Neuron (in vitro differentiated cells): ENCODE results near the gene SYNGAP1.

Experiments
- H2AFZ ChIP-seq: one replicate; pipeline ENCODE4 v1.6.1; 2013; ENCODE audit warnings: low read depth, mild to moderate bottlenecking, inconsistent platforms, low read length, moderate library complexity
- H3K27me3 ChIP-seq: one replicate; pipeline ENCODE4 v1.6.1; 2013; ENCODE audit warnings: low read length; ENCODE audit not compliant: insufficient read depth
- H3K36me3 ChIP-seq: one replicate; pipeline ENCODE4 v1.6.1; 2013; ENCODE audit warnings: low read length; ENCODE audit not compliant: insufficient read depth
- H3K4me1 ChIP-seq: one replicate; pipeline ENCODE4 v1.6.1; 2013; ENCODE audit warnings: low read length; ENCODE audit not compliant: insufficient read depth
- H3K4me3 ChIP-seq: 2 replicates; pipeline ENCODE4 v1.5.1; 2013; ENCODE audit warnings: mild to moderate bottlenecking, low read length, moderate library complexity
- H3K9me3 ChIP-seq: one replicate; pipeline ENCODE4 v1.6.1; 2013; ENCODE audit warnings: low read length

Gene SYNGAP1

DNA sequence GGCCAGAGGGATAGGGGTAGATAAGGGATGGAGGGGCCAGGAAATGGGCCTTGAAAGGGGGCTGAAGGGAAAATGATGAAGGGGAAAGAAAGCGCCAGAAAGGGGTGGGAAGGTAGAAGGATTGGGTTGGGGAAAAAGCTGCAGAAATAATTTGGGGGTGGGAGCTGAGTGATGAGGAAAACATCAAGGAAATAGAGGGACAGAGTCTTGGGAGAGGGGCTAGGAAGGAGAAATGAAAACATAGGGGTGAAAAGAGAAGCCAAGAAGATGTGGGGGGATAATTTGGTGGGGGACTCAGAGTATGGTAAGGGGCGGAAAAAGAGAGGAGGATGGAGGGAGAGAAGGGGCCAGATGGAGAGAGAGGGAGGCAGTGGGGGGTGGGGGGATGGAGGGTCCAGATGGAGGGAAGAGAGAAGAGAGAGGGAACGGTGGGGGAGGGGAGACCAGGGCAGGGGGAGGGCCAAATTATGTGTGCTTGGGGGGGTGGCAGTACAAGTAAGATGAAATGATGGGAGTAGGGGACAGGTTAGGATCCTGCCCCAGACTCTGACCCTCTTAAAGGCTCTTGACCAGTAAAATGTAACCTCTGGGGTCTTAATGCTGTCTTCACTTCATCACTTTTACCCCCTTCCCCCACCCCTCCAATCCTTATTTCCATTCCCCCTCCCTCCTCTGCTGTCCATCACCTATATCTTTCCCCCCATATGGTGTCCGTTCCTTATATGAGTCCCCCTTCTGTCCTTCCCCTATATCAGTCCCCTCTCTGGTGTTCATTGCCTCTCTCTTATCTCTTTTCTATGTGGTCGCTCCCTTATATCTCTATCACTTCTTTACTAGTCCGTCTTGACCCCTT lies 852 bp downstream of the SYNGAP1 start:
- H3K36me3 ChIP-seq, result peaks cover 7% of the 10 kb centered on the region
- H3K4me3 ChIP-seq, result peak overlapping the region; percentile 74
- no peaks in the 10 kb centered on the region for H3K9me3 ChIP-seq
- H3K27me3 ChIP-seq, result no peaks in the 10 kb centered on the region
- no peak overlapping the region for H2AFZ ChIP-seq
- peaks cover 57% of the 10 kb centered on the region for H3K4me1 ChIP-seq

- Histone ChIP-seq H3K4me1 (peaks cover 55% of the 10 kb centered on the region), H3K36me3 (peaks cover 4% of the 10 kb centered on the region), H3K4me3 (peak overlapping the region; percentile 74), H2AFZ (no peak overlapping the region), H3K27me3 (no peaks in the 10 kb centered on the region), H3K9me3 (no peaks in the 10 kb centered on the region)
Measured at GRCh38 chr6:33421344-33421643, 1.4 kb downstream of the SYNGAP1 start.

DNA sequence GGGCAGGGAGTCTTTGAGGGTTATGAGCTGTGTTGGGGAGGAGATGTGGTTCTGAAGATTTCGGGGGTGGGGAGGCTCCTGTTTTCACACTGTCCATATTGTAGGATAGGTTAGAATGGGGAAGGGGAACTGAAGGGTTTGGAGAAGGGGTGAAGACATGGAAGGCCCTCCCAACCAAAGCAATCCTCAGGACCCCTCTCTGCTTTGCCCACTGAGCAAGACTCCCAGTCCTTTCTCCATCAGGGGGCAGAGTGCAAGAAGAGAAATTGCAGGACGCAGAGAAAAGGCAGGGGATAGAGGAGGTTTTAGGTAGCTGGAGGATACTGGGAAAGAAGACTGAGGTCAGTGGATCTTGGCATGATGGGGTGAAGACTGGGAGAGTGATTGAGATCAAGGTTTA lies 3.9 kb downstream of the SYNGAP1 start:
- Histone ChIP-seq H2AFZ (no peak overlapping the region), H3K36me3 (peaks cover 4% of the 10 kb centered on the region), H3K4me3 (no peak overlapping the region), H3K4me1 (peaks cover 58% of the 10 kb centered on the region), H3K27me3 (no peaks in the 10 kb centered on the region), H3K9me3 (no peaks in the 10 kb centered on the region)

DNA sequence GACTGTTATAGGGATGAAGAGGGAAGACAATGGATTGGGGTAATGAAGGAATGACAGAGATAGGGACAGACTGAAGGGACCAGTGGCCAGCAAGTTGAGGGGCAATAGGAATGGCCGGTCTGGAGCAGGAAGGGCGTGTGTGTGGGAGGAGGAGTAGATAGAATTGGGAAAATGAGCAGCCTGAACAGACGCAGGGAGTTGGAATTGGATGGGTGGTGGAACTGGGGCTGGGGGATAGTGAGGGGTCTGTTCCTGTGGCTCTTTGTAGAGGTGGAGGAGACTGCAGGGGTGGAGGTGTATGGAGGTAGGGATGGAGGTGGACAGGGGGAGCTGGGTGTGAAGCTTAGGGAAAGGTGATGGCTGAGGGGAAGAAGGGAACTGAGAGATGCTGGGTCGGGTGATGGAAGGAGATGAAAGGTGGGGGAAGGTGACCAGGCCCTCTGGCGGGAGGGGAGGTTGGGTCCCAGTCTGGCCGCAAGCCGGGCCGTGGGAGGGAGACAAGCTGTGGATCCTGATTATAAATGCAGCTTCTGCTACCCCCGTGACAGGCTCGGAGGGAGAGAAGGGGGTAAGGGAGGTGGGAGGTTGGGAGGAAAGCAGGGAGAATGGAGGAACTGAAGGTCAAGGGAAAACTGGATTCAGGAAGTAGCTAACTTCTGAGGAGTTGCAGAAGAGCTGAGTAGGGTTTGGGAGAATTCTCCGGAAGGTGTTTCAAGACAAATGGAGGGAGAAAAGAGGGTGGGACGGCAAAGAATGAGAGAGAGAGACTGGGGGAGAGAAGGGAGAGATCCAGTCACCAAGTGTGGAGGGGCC lies 5.2 kb downstream of the SYNGAP1 start:
- Histone ChIP-seq H3K4me3 (peak overlapping the region; percentile 62), H3K4me1 (peaks cover 61% of the 10 kb centered on the region), H3K27me3 (no peaks in the 10 kb centered on the region), H3K36me3 (peaks cover 4% of the 10 kb centered on the region), H2AFZ (no peak overlapping the region), H3K9me3 (no peaks in the 10 kb centered on the region)

DNA sequence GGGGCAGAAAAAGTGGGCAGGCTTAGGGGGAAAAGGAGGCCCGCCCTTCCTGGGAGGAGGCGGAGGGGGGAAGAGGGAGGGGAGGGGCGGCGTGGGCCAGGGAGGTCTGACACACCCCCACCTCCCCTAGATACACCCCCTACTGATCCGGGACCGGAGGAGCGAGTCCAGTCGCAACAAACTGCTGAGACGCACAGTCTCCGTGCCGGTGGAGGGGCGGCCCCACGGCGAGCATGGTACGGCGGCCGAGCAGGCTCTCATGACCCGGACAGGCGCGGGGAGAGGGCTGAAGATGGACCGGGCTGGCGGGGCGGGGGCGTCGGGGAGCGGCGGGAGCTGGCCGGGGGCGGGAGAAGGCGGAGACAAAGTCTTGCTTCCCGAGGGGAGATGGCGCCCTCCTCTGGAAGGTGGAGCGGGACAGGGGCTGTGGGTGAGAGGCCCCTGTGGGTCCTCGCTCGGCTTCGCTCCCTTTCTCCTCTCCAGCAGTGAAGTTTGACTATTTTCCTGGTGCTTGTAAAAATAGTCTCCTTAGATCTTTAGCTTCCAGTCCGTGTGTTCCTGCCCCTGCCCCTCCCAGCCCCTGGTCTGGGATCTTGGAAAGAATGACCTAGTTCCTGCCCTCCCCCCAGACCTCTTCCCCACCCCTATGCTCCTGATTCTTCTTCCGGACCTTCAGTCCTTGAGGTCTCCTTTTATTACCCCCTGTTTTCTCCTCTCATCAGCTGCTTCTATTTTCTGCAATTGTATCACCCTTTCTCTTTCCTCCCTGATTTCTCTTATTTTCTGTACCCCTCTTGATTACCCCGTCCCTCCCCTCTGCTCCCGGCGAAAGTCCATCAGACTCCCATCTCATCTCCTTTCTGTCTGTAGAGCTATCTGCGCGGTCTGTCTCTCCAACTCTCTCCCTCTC lies 6.1 kb downstream of the SYNGAP1 start:
- H3K27me3 ChIP-seq, result no peaks in the 10 kb centered on the region
- H3K4me3 ChIP-seq, result peak overlapping the region; percentile 62
- H2AFZ ChIP-seq, result no peak overlapping the region
- H3K4me1 ChIP-seq, result peaks cover 67% of the 10 kb centered on the region
- H3K36me3 ChIP-seq, result peaks cover 4% of the 10 kb centered on the region
- H3K9me3 ChIP-seq, result no peaks in the 10 kb centered on the region

- peaks cover 67% of the 10 kb centered on the region for H3K4me1 ChIP-seq
- H3K4me3 ChIP-seq, result peak overlapping the region; percentile 62
- no peaks in the 10 kb centered on the region for H3K9me3 ChIP-seq
- no peaks in the 10 kb centered on the region for H3K27me3 ChIP-seq
- no peak overlapping the region for H2AFZ ChIP-seq
- H3K36me3 ChIP-seq, result peaks cover 4% of the 10 kb centered on the region
Measured at GRCh38 chr6:33426590-33427511, 7.0 kb downstream of the SYNGAP1 start.

- Histone ChIP-seq H3K27me3 (no peaks in the 10 kb centered on the region), H3K9me3 (no peaks in the 10 kb centered on the region), H3K4me1 (peaks cover 76% of the 10 kb centered on the region), H2AFZ (no peak overlapping the region), H3K4me3 (peak overlapping the region; percentile 49), H3K36me3 (peaks cover 4% of the 10 kb centered on the region)
Measured at GRCh38 chr6:33427585-33428223, 7.8 kb downstream of the SYNGAP1 start.

- Histone ChIP-seq H3K4me3 (peak overlapping the region; percentile 49), H3K9me3 (no peaks in the 10 kb centered on the region), H3K27me3 (no peaks in the 10 kb centered on the region), H3K36me3 (no peaks in the 10 kb centered on the region), H2AFZ (no peak overlapping the region), H3K4me1 (peaks cover 82% of the 10 kb centered on the region)
Measured at GRCh38 chr6:33428224-33428965, 8.5 kb downstream of the SYNGAP1 start.

- Histone ChIP-seq H3K36me3 (no peaks in the 10 kb centered on the region), H3K4me1 (peaks cover 86% of the 10 kb centered on the region), H3K27me3 (no peaks in the 10 kb centered on the region), H2AFZ (no peak overlapping the region), H3K4me3 (peak overlapping the region; percentile 49), H3K9me3 (no peaks in the 10 kb centered on the region)
Measured at GRCh38 chr6:33428966-33429749, 9.3 kb downstream of the SYNGAP1 start.

- H3K27me3 ChIP-seq, result no peaks in the 10 kb centered on the region
- no peak overlapping the region for H2AFZ ChIP-seq
- no peaks in the 10 kb centered on the region for H3K36me3 ChIP-seq
- H3K9me3 ChIP-seq, result no peaks in the 10 kb centered on the region
- no peak overlapping the region for H3K4me3 ChIP-seq
- H3K4me1 ChIP-seq, result peaks cover 81% of the 10 kb centered on the region
Measured at GRCh38 chr6:33429750-33430052, 9.8 kb downstream of the SYNGAP1 start.

- no peaks in the 10 kb centered on the region for H3K27me3 ChIP-seq
- peak overlapping the region; percentile 36 for H3K4me3 ChIP-seq
- H3K4me1 ChIP-seq, result peaks cover 74% of the 10 kb centered on the region
- H3K9me3 ChIP-seq, result no peaks in the 10 kb centered on the region
- H3K36me3 ChIP-seq, result peaks cover 4% of the 10 kb centered on the region
- H2AFZ ChIP-seq, result no peak overlapping the region
Measured at GRCh38 chr6:33430334-33430733, 10.5 kb downstream of the SYNGAP1 start.
